Activated T-cell treated with anti-CD3 and anti-CD28 coated beads for 48 hours (primary cell): ENCODE results near the gene VTA1.

Experiments
- DNase-seq: peaks from one replicate; pipeline ENCODE4 v3.0.0-alpha.2; 2020; ENCODE audit warnings: low read depth

The VTA1 gene

GRCh38 chr6:142266060-142266459 lies 119.0 kb downstream of the VTA1 start:
- DNase-seq, result no peak

- no peak for DNase-seq
Measured at GRCh38 chr6:142271476-142271875, 124.4 kb downstream of the VTA1 start.
